ENCODE measurements around the gene PRR33. TPM values are rescaled to one million over a fixed set of nuclear protein-coding genes. Genes with fewer than 3 reads are reported as not detected.

Gene PRR33
- total RNA-seq, 1 donor from 2014 or later: not detected

DNA sequence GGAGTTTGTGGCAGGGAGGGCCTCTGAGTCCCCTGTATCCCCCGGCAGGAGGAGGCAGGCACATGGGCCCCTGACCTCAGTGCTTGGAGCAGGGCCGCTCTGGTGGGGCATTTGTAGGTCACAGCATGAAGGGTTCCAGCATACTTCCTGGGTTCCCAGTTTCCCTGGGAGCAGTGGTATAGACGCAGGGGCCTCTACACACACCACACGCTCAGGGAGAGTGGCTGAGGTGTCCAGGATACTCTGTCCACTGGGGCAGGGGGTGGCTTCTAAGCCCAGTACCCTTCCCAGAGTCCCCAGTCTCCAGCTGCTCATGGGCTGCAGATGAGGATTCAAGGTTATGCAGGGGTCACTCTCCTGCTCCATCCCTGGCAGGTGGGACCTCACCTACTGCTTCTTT lies 32.7 kb downstream of the PRR33 start:
- intact Hi-C loops (cut with DNase I): loop anchor here (10.0 kb wide), 1 partner anchor 1016 kb away; no protein-coding TSS in a partner anchor
- Histone ChIP-seq H3K27ac (no peak overlapping the region), H3K36me3 (no peaks in the 10 kb centered on the region), H3K27me3 (no peaks in the 10 kb centered on the region), H3K4me1 (peaks cover 11% of the 10 kb centered on the region), H3K9me3 (no peaks in the 10 kb centered on the region), H3K4me3 (no peak overlapping the region)
- no peak for TF ChIP-seq POLR2A (IDR thresholded peaks at IDR 0.05)
- TF ChIP-seq, protein P1, sequence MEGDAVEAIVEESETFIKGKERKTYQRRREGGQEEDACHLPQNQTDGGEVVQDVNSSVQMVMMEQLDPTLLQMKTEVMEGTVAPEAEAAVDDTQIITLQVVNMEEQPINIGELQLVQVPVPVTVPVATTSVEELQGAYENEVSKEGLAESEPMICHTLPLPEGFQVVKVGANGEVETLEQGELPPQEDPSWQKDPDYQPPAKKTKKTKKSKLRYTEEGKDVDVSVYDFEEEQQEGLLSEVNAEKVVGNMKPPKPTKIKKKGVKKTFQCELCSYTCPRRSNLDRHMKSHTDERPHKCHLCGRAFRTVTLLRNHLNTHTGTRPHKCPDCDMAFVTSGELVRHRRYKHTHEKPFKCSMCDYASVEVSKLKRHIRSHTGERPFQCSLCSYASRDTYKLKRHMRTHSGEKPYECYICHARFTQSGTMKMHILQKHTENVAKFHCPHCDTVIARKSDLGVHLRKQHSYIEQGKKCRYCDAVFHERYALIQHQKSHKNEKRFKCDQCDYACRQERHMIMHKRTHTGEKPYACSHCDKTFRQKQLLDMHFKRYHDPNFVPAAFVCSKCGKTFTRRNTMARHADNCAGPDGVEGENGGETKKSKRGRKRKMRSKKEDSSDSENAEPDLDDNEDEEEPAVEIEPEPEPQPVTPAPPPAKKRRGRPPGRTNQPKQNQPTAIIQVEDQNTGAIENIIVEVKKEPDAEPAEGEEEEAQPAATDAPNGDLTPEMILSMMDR (IDR thresholded peaks at IDR 0.05): no peak
- TF ChIP-seq POLR2AphosphoS5 (IDR thresholded peaks at IDR 0.05; ENCODE audit: insufficient read depth in 1 of 2, low read depth in 1 of 2): no peak
- DNase-seq (ENCODE audit: extremely low spot score in 2 of 2): no peak

DNA sequence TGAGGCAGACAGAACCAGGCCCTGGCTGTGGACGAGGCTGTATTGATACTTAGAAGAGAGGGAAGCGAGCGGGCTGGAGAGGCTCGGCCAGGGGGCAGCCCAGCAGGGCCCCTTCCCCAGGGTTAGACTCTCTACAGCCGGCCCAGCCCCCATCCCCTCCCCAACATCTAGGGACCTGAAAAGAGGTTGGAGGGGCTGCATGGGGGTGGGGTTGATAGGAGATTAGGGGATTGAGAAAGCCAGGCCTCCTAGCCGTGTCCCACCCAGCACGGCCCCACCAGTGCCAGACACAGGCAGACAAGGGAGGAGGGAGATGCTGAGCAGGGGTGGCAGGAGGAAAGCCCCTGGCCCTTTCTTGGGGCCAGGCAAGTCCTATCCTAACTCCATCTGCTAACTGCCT lies 33.1 kb downstream of the PRR33 start:
- intact Hi-C loops (cut with DNase I): loop anchor here (10.0 kb wide), 1 partner anchor 1016 kb away; no protein-coding TSS in a partner anchor
- Histone ChIP-seq H3K4me1 (peaks cover 7% of the 10 kb centered on the region), H3K4me3 (no peak overlapping the region), H3K27ac (no peak overlapping the region), H3K36me3 (no peaks in the 10 kb centered on the region), H3K9me3 (no peaks in the 10 kb centered on the region), H3K27me3 (no peaks in the 10 kb centered on the region)
- no peak for DNase-seq (ENCODE audit: extremely low spot score in 2 of 2)
- TF ChIP-seq POLR2AphosphoS5 (IDR thresholded peaks at IDR 0.05; ENCODE audit: insufficient read depth in 1 of 2, low read depth in 1 of 2) (no peak), POLR2A (IDR thresholded peaks at IDR 0.05) (no peak)
- TF ChIP-seq, protein P1 (IDR thresholded peaks at IDR 0.05): no peak

DNA sequence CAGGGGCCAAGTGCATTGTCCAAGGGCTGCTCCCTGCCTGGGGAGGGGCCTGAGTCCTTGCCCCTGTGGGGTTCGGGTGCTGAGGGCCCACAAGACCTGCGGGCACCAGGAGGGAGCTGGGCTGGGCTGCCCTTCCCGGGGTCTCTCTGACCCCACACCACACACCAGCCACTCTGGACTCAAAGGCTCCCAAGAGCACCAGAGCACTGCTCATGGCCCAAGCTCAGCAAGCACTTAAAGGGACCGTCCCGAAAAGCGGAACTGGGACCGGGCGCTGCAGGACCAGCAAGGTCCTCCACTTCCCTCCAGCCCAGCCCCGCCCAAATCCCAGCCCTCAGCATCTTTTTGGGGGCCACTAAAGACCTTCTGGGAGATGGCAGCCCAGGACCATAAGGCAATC lies 33.5 kb downstream of the PRR33 start:
- no peak for TF ChIP-seq POLR2AphosphoS5 (IDR thresholded peaks at IDR 0.05; ENCODE audit: insufficient read depth in 1 of 2, low read depth in 1 of 2)
- no peak for TF ChIP-seq POLR2A (IDR thresholded peaks at IDR 0.05)
- TF ChIP-seq, protein P1 (IDR thresholded peaks at IDR 0.05): no peak
- Histone ChIP-seq H3K4me3 (no peak overlapping the region), H3K27me3 (no peaks in the 10 kb centered on the region), H3K4me1 (peaks cover 3% of the 10 kb centered on the region), H3K9me3 (no peaks in the 10 kb centered on the region), H3K27ac (no peak overlapping the region), H3K36me3 (no peaks in the 10 kb centered on the region)
- no peak for DNase-seq (ENCODE audit: extremely low spot score in 2 of 2)
- intact Hi-C loops (cut with DNase I): loop anchor here (10.0 kb wide), 1 partner anchor 1017 kb away; no protein-coding TSS in a partner anchor

DNA sequence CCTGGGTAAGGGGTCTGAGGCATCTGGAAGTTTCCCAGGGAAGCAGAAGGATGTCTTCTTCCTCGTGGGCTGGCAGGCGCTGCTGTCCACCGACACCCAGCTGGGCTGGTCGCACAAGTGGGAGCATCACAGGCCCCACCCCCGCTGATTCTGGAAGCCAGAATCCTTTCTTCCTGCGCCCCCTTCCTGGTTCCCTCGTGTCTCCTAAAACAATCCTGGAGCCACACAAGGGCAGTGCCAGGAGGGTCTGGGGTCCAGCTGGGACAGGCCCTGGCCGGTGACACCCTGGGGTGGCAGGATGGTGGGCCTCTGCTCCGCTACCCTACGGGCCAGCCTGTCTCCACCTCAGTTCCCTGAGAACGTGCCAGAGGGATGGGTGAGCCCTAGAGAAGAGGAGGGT lies 34.6 kb downstream of the PRR33 start:
- intact Hi-C loops (cut with DNase I): loop anchor here (10.0 kb wide), 1 partner anchor 1018 kb away; no protein-coding TSS in a partner anchor
- DNase-seq (ENCODE audit: extremely low spot score in 2 of 2): no peak

More for the DNA sequence above, 34.6 kb downstream of the PRR33 start:
- TF ChIP-seq POLR2AphosphoS5 (IDR thresholded peaks at IDR 0.05; ENCODE audit: insufficient read depth in 1 of 2, low read depth in 1 of 2) (no peak), POLR2A (IDR thresholded peaks at IDR 0.05) (no peak)
- TF ChIP-seq, protein P1 (IDR thresholded peaks at IDR 0.05): no peak
- Histone ChIP-seq H3K27me3 (no peaks in the 10 kb centered on the region), H3K27ac (no peak overlapping the region), H3K36me3 (no peaks in the 10 kb centered on the region), H3K4me1 (no peaks in the 10 kb centered on the region), H3K4me3 (no peak overlapping the region), H3K9me3 (no peaks in the 10 kb centered on the region)
